ENCODE results near the gene TRERF1.

TRERF1 gene

DNA sequence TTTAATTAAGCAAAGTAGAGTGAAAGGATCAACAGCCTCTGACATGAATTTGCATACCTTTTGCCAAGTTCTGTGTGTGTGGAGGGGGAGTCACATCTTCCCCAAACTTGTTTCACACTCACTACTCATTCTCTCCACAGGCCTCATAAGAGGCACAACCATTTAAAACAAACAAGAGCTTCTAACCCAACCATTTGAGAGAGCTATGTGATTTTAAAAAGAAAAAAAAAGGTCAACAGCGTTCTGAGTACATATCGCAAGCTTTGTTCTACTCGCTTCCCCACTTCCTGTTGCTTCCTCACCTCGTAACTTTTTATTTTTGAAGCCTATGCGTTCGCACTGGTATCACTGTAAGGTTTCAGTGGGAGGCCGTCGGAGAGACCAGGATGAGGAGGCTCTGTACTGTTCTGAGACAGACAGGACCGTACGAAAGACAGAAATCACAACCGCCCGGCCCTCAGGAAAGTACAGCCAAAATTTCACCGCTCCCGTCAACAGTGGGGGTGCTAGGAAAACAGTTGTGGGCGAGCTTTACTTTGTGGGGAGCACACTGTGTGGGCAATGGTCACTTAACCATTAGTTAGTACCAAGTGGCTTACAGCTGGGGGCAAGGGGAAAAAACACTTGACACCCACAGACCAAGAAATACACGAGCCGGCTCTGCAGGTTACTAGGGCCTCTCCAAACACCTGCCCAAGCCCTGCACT, 61.3 kb downstream of the TRERF1 start:
- DNase-seq = peak; percentile 71

DNA sequence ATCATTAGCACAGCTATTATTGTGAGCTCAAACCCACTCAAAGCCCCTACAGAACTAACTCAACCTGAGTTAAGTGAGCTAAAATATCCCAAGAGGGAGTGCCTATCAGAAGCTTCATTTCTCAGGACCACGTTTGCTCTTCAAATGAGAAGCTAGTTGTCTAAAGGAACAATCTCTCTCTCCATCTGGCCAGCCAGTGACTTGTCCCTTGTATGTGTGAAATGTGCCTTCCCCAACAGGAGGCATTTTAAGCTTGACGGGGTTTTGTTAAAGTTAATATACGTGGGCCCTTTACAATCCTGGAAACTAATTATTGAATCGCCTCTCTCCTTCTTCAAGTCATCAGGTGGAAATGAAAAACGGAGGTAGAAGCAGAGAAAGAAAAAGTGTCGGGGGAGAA, 62.0 kb downstream of the TRERF1 start:
- DNase-seq = no peak

DNA sequence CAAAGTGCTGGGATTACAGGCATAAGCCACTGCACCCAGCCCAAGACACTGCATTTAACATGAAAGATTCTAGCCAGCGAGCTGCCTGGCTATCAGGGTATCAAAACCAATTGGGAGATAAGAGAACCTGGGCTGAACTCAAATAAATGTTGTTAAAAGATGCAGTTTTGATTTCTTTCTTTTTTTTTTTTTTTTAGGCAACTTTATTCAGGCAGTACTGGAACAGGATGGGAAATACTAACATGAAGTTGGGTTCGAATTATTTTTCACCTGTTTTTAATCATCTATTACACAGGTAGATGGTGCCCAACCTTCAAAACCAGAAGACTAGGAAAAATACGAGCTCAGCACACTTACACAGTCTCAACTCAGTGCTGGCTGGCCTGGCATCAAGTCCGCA, 63.7 kb downstream of the TRERF1 start:
- no peak for DNase-seq

DNA sequence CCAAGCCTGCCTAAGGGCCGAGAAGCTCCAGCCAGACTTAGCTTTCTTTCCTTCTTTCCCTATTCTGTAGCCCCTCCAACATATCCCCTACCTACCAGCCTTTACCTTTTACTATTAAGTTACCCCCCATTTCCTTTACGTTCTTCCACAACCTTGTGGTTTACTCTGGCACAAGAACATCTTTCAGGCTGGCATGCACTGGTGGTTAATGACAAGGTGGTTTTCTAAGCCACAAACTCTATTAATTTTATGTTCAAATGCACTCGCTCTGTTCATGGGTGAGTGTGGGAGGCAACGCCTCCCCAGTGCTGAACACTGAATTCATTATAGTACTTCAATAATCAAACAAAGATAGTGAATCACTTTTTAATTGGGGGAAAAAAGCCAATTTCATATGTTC, 64.4 kb downstream of the TRERF1 start:
- DNase-seq = peak; percentile 59

DNA sequence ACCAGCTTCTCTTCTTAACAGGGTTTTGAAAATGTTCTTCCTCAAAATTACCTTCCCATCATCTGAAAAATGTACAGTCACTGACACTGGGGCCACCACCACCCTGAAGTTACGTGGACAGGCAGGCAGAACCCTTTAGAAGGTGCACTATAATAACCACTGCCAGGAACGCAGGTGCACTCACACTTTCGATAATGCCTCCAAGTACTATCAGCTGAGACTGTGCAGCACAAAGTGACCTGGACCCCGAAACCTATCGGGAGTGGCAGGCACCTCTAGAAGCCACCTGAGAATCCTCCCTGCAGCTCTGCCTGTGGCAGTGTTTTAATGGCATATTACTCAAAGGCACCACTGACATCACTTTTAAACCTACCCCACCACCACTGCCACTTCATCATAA, 66.4 kb downstream of the TRERF1 start:
- no peak for DNase-seq

DNA sequence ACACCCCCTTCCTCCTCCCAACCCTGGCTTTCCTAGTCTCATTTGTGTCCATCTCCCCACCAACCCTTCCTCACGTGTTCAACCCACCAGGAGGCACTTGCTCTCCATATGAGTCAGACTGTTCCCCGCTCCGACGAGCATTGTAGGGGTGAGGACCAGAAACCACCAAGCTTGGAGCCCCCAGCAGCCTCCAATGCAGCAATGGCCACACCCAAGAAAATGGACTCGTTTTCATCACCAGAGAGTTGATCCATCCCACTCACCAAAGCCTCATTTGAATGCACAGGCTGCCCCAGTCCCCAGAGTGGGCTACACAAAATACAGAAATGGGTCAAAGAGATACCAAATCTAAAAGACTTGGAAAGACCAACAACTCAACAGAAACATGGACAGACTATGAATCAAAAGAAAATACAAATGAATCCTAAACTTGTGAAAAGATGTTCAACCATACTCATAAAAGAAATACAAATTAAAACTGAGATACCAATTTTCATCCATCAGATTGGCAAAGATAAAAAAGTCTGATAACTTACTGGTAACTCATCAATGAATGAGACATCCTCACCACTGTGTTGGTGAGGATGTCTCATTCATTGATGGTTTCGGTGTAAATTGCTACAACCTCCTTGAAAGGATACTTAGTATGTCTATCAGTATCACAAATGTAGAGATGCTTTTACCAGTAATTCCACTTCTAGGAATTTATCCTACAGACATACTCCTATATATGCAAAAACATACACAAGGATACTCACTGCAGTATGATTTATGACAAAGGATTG, 68.1 kb downstream of the TRERF1 start:
- no peak for DNase-seq

DNA sequence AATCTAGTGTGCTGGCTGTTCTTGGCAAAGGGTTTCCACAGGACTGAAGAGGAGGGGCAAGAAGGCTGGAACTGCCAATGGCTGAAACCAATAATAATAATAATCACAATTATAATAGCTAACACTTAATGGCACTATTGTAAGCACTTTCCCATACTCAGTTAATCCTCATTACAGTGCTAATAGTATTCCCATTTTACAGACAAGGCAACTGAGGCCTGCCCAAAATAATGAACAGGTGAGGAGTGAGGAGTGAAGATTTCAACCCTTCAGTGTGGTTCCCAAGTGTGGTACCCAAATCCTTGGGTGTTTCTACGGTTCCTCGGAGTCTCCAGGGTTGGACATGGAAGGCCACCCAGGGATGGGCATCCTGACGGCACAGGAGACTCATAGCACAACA, 69.9 kb downstream of the TRERF1 start:
- no peak for DNase-seq

DNA sequence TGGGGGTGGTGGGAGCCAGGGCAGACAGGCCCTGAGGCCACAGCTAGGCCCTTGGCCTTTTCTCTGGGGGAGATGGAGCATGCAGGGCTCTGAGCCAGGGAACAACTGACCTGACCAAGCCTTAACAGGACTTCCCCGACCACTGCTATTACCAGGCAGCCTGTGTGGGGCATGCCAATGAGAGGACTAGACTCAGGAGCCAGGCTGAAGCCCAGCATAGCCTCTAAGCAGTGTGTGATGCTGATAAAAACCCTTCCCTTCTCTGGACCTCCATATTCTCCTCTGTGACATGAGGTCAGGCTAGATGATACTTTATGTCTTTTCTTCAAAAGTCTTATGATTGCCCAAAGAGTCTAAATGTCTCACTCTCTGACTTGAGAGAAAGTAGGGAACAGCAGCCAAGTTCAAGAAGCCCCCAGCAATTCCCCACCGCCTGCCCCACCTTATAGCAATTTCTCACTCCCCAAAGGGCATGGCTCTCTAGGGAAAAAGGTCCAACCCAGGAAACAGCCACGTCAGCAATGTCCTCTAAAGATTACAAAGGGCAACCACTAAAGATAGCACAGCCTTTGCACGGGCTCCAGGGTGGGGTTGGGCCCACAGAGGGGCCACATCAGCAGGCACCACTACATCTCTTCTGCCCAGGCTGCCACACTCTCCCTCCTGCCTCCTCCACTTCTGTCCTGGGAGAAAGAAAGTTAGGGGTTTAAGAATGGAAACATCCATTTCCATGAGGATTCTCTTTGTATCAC, 71.3 kb downstream of the TRERF1 start:
- no peak for DNase-seq

DNA sequence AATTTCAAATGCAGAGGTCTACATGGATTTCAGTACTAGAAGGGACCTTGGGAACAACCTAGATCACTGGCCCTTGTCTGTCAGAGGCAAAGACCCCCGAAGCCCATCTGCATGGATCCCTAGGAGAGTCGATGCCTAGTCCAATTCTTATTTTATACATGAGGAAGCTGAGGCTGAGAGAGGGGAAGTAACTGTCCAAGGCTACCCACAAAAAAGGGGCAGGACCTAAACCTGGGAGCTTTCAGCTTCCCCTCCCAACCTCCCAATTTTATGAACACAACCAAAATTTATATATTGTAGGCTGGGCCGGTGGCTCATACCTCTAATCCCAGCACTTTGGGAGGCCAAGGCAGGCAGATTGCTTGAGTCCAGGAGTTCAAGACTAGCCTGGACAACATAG, 73.2 kb downstream of the TRERF1 start:
- DNase-seq = no peak

DNA sequence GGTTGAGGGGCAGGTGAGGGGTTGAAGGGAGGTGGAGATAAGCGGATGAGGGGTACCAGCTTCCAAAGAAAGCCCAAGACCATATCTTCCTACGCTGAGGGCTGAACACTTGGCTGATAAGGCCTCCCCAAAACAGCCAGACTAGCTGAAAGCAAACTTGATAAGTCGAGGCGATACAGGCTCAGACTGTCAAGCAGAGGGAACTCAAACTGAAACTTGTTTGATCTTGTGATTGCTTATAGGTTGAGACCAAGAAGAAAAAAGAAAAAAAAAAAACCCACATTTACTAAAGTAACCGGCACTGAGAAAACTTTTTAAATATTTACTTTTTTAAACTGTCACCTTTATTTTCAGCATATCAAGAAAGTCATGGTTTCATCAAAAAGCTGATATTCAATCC, 73.6 kb downstream of the TRERF1 start:
- DNase-seq = peak; percentile 27

DNA sequence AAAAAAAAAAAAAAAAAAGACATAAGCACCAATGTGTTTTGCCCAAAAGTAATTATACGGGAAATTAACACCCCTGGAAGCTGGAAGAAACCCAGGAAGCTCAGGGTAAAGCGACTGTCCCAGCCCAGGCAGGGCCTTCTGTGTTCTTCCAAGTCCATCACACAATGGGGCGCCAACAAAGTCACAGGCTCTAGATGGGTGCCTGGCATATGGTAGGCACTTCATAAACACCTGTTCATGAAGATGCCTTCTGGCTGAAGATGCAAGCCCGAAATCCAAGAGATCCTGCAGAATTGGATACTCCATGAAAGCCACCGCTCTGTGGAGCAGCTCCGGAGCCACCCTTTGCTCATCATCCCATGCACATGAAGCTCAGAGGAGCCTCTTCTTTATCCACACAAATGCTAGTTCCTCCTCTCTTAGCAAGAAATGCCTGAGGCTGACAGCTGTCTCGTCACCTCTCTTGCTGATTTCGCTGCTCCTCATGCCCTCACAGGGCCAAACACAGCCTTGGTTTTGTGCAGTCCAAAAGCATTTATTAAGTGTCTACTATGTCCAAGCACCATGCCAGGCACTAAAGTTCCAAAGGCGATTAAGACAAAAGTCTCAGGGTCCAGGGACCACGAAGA, 76.6 kb downstream of the TRERF1 start:
- no peak for DNase-seq

DNA sequence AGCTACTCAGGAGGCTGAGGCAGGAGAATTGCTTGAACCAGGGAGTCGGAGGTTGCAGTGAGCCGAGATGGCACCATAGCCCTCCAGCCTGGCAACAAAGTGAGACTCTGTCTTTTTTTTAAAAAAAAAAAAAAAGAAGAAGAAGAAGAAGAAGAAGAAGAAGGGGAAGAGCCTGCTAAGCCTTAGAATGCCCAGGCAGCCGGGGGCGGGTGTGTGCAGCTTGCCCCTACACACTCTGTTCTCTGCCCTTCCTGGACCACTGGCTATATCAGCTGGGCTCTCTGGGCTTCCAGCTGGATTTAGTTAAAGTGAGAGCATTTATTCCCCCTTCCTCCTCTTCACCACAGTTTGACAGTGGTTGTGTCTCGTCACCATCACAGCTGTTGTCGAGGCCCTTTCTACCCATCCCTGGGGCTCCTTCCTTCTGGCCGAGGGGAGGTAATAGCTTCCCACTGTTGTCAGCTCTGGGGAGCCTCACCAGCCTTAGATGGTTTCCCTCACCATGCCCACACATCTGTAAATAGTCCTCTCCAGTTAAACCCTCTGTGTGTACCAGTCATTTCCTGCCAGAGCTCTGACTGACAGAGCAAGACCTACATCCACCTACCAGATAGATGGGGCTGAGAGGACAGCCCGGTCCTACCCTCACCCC, 77.6 kb downstream of the TRERF1 start:
- DNase-seq = no peak

DNA sequence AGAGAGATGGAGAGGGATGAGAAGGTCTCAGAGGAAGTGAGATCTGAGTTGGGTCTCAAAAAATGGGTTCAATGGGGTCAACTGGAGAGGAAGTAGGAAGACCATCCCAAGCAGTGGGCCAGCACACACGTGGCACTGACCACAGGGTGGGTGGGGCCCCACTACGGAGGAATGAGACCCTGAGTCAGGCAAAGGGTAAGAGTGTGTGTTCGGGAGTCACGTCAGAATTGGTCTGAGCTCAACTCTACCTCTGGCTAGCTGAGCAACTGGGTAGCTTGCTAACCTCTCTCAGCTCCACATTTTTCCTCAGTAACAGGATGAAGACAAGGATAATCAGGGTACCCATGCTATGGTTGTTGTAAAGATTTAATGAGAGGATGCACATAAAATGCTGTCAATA, 79.0 kb downstream of the TRERF1 start:
- no peak for DNase-seq

DNA sequence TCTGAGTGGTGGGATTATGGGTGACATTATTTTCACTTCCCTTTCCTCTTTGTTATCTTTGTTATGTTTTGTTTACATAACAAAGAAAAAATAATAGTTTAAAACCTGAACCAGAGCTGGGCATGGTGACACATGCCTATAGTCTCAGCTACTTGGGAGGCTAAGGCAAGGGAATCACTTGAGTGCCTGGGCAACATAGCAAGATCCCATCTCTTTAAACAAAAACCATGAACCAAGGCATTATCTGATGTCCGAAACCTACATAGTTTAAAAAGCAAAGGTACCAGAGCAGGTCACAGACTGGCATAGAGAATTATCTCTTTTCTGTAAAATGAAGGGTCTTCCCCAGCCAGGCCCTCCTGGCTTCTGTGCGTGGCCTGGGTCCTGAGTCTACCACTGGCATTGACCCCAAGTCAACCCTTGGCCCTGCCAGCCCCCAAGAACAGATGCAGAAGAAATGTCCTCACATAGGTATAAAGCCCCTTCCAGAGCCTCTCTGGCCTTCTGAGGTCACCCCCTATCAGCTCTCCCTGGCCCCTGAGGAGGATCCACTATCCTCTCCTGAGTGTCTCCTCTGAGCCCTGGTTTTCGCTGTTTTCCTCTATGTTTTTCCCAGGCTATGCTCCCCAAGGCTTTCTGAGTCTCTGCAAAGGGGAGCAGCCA, 81.3 kb downstream of the TRERF1 start:
- no peak for DNase-seq

DNA sequence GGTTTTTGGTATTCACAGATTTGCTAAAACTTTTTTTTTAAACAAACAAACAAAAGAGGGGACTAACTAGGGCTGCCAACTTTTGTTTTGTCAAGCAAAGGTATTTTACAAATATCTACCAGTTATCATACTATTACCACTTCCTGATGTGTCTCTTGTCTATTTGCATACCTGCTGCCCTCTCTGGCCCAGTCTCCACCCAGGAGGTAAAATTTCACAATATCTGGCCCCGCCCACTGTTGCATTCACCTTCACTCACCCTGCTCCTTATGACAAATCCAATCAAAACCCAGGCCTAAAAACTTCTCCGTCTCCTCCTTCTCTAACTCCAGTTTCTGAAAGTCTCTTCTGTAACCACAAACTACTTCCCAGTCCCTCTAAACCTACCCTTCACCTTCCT, 82.2 kb downstream of the TRERF1 start:
- DNase-seq = no peak

DNA sequence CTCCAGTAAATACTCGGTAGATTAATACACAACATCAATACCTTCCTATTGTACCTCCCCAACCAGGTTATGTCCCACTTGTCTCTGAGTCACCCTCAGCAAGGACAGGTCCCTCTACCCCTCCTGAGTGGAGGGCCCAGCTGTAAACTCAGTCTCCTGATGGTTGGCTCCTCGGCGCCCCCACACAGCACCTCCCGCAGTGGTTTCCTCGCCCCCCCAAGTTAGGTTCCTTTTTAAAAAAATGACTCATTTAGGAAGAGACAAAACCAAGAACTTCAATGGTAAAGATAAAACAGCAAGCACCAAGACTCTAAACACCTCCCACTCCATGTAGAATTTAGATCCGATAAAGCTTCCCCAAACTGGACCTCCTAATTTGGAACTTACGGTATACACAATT, 83.5 kb downstream of the TRERF1 start:
- DNase-seq = peak; percentile 67

DNA sequence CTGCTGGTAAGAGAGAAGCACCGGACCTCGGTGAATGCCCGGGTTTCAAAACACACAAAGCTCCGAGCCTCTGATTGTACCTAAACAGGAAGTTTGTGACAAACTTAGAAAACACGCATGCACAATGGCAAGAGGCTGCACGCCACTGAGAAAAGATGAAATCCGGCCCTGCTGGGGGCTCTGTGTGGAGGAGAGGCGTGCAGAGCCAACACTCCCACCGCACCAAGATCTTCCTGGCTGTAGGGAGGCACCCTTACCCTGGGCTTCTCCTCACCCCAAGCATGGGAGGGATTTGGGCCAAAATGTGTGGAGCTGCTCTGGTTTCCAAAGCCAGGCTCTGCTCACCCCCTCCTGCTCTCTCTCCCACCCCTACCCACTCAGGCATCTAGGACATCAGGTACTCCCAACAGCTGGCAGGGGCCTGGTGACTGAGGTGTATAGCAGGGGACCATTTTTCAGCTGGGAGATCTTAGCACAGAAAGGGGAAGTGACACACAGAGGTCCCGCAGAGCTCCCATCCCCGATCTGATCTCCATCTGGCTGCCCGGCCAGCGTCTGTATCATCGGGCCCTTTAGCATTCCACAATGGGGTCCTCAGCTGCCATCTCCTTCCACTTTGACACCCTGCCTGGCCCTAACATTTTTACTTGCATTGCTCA, 84.2 kb downstream of the TRERF1 start:
- no peak for DNase-seq

DNA sequence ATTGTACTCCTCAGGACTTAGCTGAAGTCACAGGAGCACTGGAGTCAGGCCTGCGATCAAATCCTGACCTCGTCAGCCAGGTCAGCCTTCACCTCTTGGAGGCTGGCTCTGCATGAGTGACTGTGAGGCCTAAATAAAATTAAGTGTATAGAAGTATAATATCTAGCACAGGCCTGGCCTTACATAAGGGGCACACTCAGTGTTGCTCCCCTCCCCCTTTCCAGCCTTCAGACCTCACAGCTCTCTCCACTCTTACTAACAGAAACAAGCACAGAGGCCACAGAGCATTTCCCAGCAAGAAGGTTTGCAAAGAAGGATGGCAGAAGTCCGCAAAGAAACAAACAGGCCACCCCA, 84.8 kb downstream of the TRERF1 start:
- DNase-seq = no peak

DNA sequence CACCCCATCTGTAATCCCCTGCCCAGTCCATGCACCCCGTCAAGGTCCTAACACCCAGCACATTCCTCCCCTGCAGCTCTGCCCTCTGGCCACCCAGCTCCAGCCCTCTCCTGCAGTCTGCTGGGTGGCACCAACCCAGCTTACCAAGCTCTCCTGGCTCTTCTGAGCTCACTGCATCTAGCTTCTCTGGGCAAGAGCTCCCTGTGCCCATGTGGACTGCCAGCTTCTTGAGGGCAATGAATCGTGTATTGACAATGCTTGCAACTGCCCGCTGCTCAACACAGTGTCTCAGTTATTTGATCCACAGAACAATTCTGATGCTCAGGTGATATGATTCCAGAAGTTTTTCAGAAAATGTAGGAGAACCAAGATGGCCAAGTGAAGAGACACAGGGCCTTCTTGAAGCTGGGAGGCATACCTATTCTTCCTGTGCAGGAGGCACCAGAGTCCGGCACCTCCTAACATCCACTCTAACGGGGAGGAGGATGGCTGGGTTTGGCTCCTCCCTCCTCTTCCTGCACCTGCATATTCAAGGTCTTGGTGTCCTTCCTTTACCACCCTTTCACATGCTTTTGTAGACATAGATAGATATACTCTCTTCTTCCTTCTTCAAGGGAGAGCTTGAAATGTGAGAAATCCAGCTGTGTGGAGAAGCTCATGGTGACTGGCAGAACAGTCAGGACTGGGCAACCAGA, 85.6 kb downstream of the TRERF1 start:
- DNase-seq = no peak

DNA sequence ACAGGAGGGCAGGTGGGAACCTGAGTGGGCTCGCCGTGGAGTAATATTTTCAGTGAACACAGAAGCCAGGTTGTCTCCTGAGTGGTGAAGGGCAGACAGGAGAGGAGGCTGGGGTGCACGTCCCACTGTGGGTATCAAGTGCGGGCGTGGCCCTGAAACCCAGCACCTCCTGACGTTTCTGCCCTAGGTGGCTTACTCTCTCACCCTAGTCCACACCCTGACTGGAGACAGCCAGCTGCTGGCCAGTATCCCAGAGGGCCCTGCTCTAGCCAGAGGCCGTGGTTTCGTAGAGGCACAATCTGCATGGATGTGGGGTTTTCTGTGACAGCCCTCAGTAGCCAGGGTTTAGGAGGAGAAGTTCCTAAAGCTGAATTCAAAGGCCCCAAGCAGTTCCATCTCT, 86.7 kb downstream of the TRERF1 start:
- no peak for DNase-seq
